Measurements from ENCODE around the gene TCEAL4.

The TCEAL4 gene

DNA sequence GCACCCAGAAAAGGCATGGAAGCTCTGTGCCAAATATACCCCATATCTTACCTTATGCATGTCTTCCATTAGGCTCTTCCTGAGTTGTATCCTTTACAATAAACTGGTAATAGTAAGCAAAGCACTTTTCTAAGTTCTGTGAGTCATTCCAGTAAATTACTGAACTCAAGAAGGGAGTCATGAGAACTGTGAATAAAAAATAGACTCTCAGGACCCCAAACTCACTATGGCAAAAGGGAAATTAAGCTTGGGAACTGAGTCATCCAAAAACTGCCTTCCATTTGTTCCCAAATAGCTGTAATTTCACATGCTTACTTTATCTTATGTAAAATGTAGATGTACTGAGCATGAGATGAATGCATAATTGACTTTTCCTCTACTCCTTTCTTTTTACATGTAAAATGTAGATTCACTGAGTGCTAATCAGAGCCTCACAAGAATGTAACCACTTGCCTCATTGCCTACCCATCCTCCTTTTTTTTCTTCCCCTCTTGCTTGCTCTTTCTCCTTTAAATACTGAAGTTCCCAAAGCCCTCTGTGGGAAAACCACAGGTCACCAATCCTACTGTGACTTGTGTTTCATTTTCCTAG is 30.6 kb downstream of the TCEAL4 start:
- H3K4me3 Mint-ChIP-seq: no peak overlapping the region
- H3K27me3 Mint-ChIP-seq: no peaks in the 10 kb centered on the region
- no peak overlapping the region for H3K27ac Mint-ChIP-seq
- peaks cover 2% of the 10 kb centered on the region for H3K36me3 Mint-ChIP-seq
- H3K9me3 Mint-ChIP-seq (ENCODE audit: low read depth): no peaks in the 10 kb centered on the region
- no peaks in the 10 kb centered on the region for H3K4me1 Mint-ChIP-seq (ENCODE audit: low read depth)

DNA sequence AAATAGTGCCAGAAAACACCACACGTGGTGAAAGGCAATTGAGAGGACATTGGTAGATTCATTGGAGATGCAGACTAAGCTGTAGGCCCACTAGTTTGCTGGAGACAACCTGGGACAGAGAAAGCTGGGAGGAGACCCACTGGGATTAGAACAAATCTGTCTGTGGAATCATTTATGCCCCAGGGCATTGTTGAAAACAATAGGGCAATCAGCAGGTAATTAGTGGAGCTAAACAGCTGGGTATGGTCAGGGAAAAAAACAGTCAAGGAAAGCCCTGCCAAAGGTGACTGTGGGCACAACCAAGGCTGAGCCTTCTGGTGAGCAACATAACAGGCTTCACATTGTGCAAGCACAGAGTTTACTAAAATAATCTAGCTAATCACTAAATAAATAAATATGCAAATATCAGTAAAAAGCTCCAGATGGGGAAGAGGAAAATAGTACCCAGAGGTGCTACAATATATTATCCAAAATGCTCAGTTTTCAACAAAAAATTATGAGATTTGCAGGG is 31.4 kb downstream of the TCEAL4 start:
- H3K4me3 Mint-ChIP-seq: no peak overlapping the region
- H3K27ac Mint-ChIP-seq: no peak overlapping the region
- no peaks in the 10 kb centered on the region for H3K27me3 Mint-ChIP-seq
- no peaks in the 10 kb centered on the region for H3K4me1 Mint-ChIP-seq (ENCODE audit: low read depth)
- H3K9me3 Mint-ChIP-seq (ENCODE audit: low read depth): no peaks in the 10 kb centered on the region
- H3K36me3 Mint-ChIP-seq: peaks cover 2% of the 10 kb centered on the region

DNA sequence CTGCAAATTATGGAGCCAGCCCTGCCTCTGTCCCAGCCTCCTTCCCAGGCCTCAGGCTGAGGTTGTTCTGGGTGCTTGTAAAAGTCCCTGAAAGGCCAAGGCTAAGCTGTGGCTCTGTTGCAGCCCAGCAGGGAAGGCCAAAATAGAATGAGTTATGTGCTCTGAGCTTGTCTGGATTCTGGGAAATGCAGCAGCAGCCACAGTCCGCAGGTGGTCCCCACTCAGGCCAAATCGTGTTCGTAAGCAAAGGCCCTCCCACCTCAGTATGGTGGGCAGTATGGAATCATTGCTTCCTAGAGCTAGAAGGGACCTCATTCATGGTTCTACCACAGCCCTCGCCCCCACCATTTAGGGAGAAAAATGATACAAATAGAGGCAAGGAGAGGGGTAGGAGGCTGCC is 38.8 kb downstream of the TCEAL4 start:
- Mint-ChIP-seq H3K4me3 (no peak overlapping the region), H3K9me3 (ENCODE audit: low read depth) (no peaks in the 10 kb centered on the region), H3K27ac (no peak overlapping the region), H3K4me1 (ENCODE audit: low read depth) (peaks cover 13% of the 10 kb centered on the region), H3K27me3 (no peaks in the 10 kb centered on the region), H3K36me3 (no peaks in the 10 kb centered on the region)

DNA sequence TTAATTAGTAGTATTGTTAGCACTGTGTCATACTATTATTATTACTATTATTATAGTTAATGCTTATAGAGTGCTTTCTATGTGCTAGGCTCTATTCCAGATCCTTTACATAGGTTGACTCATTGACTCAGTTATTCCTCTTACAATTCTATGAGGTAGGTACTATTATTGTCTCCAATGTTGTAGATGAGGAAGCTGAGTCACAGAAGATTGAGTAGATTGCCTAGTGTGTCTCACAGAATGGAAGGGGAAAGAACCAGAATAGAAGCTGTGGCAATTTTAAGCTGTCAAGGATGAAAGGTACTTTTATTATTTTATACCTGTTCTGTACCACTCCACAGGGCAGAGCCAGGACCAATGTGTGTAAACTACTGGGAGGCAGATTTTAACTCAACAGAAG is 41.5 kb downstream of the TCEAL4 start:
- H3K27me3 Mint-ChIP-seq: no peaks in the 10 kb centered on the region
- no peak overlapping the region for H3K4me3 Mint-ChIP-seq
- peaks cover 17% of the 10 kb centered on the region for H3K4me1 Mint-ChIP-seq (ENCODE audit: low read depth)
- no peak overlapping the region for H3K27ac Mint-ChIP-seq
- no peaks in the 10 kb centered on the region for H3K9me3 Mint-ChIP-seq (ENCODE audit: low read depth)
- H3K36me3 Mint-ChIP-seq: no peaks in the 10 kb centered on the region

DNA sequence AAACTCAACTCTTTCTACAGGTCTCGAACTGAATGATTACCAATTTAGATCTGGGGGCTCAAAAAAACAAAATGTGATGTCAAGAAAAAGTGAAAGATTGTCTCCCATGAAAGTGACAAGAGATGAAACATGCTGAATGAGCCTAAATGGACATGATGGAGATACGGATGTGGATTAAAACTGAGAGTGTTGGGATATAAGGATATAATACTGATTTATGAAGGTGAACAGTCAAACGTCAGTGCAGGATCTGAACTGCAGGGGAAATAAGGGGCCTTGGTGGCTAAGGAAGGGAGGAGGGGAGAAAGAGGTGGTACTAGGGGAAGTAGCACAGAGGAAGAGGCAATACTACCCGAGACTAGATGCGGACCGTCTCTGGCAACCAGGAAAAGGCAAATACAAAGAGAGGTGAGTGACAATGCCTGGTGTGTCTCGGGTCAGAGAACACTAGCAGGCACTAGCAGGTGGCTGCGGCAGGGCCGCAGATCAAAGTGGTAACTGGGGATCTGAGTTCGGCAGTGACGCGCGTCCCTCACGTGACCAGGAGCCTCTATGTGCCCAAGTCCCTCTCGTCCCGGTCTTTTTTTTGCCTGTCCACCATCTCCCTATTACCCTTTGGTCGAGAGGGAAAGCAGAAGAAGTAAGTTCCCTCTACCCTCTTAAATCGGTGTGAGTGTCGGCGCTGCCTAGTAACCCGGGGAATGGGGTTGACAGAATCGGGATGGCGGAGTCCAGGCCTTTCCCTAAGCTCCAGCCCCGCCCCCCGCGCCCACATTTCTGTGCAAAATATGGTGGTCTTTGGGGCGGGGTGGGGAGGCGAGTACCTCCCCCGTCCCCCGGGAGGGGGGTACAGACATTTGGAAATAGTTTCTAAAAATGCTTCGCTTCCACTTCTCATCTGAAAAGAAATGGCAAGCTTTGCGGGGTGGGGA is 43.3 kb downstream of the TCEAL4 start, which contains the start of gene TCEAL1:
Gene TCEAL1 (plus strand): TSS at position 590 of the 932 bp plus-strand sequence. CDS start 942 bp downstream, outside the sequence.
- peak within 1 kb of the TSS; percentile 86 for H3K27ac Mint-ChIP-seq
- no peaks in the 10 kb centered on the region for H3K27me3 Mint-ChIP-seq
- H3K9me3 Mint-ChIP-seq (ENCODE audit: low read depth): no peaks in the 10 kb centered on the region
- H3K4me1 Mint-ChIP-seq (ENCODE audit: low read depth): peaks cover 17% of the 10 kb centered on the region
- H3K36me3 Mint-ChIP-seq: no peaks in the 10 kb centered on the region
- peak within 1 kb of the TSS; percentile 91 for H3K4me3 Mint-ChIP-seq

DNA sequence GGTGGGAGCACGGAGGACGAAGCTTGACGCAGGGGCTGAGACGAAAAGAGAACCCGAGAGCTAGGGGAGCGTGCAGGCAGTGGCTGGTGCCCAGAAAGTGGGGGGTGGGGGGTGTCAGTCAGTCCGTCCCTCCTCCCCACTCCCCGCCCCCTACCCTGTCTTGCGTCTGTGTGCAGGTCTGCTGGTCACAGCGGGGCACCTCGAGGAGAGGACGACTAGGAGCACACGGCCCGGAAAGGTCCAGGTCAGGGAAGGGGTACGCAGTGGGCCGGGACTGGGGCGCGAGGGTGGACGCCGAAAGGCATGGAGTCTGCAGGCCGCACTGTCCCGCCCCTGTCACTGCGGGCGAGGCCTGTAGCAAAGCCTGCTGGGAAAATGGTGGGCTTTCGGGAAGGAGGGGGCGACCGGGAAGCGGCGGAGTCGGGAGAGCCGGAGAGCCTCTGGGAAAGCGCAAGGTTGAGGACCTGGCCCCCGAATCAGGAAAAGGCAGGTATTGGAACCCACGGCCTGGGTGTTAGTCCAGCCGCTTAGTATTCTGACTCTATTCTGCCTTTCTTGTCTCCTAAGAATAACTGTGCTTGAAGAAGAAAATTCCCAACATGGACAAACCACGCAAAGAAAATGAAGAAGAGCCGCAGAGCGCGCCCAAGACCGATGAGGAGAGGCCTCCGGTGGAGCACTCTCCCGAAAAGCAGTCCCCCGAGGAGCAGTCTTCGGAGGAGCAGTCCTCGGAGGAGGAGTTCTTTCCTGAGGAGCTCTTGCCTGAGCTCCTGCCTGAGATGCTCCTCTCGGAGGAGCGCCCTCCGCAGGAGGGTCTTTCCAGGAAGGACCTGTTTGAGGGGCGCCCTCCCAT is 44.2 kb downstream of the TCEAL4 start:
- peaks cover 17% of the 10 kb centered on the region for H3K4me1 Mint-ChIP-seq (ENCODE audit: low read depth)
- peak overlapping the region; percentile 86 for H3K27ac Mint-ChIP-seq
- H3K36me3 Mint-ChIP-seq: no peaks in the 10 kb centered on the region
- H3K9me3 Mint-ChIP-seq (ENCODE audit: low read depth): no peaks in the 10 kb centered on the region
- H3K27me3 Mint-ChIP-seq: no peaks in the 10 kb centered on the region
- peak overlapping the region; percentile 91 for H3K4me3 Mint-ChIP-seq

DNA sequence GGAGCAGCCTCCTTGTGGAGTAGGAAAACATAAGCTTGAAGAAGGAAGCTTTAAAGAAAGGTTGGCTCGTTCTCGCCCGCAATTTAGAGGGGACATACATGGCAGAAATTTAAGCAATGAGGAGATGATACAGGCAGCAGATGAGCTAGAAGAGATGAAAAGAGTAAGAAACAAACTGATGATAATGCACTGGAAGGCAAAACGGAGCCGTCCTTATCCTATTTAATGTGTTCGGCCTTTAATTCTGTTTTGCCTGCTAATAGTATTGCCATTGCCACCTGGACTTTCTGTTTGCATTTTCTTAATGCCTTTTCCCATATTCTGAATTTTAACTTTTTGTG is 44.8 kb downstream of the TCEAL4 start:
- no peaks in the 10 kb centered on the region for H3K9me3 Mint-ChIP-seq (ENCODE audit: low read depth)
- no peaks in the 10 kb centered on the region for H3K27me3 Mint-ChIP-seq
- no peak overlapping the region for H3K27ac Mint-ChIP-seq
- no peaks in the 10 kb centered on the region for H3K36me3 Mint-ChIP-seq
- H3K4me3 Mint-ChIP-seq: peak overlapping the region; percentile 91
- H3K4me1 Mint-ChIP-seq (ENCODE audit: low read depth): peaks cover 17% of the 10 kb centered on the region

DNA sequence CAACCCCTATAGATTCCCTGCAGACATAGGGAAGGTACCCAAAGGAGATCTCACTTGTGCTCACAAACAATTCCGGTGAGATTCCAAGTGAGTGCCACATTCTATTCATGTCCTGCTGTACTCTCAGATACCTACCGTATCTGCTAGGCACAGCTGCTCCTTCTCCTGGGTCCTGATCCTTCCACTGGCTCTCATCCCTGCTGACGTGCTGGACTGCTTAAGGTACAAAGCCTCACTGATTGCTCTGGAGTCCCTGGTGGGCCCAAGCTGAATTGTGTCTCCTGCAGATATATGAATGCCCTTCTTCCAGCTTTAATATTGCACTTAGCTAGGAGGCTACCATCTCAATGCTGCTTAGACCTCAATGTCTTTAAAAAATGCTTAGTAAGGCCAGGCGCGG is 45.8 kb downstream of the TCEAL4 start:
- no peaks in the 10 kb centered on the region for H3K9me3 Mint-ChIP-seq (ENCODE audit: low read depth)
- no peaks in the 10 kb centered on the region for H3K27me3 Mint-ChIP-seq
- H3K4me3 Mint-ChIP-seq: no peak overlapping the region
- peaks cover 17% of the 10 kb centered on the region for H3K4me1 Mint-ChIP-seq (ENCODE audit: low read depth)
- no peak overlapping the region for H3K27ac Mint-ChIP-seq
- H3K36me3 Mint-ChIP-seq: no peaks in the 10 kb centered on the region

DNA sequence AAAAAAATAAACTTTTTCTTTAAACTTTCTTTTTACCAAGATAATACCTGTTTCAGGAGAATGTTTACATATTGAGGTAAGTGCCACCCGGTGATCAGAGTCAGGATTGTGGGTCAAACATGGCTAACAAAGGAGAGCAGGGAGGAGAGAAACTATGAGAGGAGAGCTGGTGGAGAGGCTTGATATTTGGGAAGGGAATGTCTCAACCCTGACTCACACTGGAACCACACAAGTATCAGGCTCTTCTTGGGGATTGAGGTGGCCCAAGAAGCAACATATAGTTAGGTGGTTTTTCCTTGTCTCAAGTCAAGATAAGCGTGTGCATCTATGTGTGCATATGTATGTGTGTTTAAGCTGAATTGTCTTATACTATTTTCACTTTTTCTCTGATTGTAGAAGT is 50.1 kb downstream of the TCEAL4 start:
- Mint-ChIP-seq H3K36me3 (no peaks in the 10 kb centered on the region), H3K9me3 (ENCODE audit: low read depth) (no peaks in the 10 kb centered on the region), H3K4me3 (no peak overlapping the region), H3K27me3 (no peaks in the 10 kb centered on the region), H3K4me1 (ENCODE audit: low read depth) (no peaks in the 10 kb centered on the region), H3K27ac (no peak overlapping the region)

Measured in activated naive CD8-positive, alpha-beta T cell (primary cell).